ENCODE results near the gene CKB.

GRCh38 chr14:103552011-103552845, 29.6 kb upstream of the CKB start:
- no peak for TF ChIP-seq TOX (CRISPR knock-in tag; IDR thresholded peaks at IDR 0.05; ENCODE audit: borderline replicate concordance)
- TF ChIP-seq CSDC2 (CRISPR knock-in tag; IDR thresholded peaks at IDR 0.05), result no peak
- no peak for TF ChIP-seq RARB (CRISPR knock-in tag; IDR thresholded peaks at IDR 0.05)
- TF ChIP-seq TCF4 (CRISPR knock-in tag; IDR thresholded peaks at IDR 0.05; ENCODE audit: borderline replicate concordance), result no peak
- no peak for TF ChIP-seq ARNTL (CRISPR knock-in tag; IDR thresholded peaks at IDR 0.05; ENCODE audit: borderline replicate concordance, low read depth)
- no peak for TF ChIP-seq ZFP30 (CRISPR knock-in tag; IDR thresholded peaks at IDR 0.05)
- no peak for TF ChIP-seq OSR1 (CRISPR knock-in tag; IDR thresholded peaks at IDR 0.05)
- TF ChIP-seq ESRRG (CRISPR knock-in tag; IDR thresholded peaks at IDR 0.05), result no peak
- no peak for TF ChIP-seq TSHZ2 (CRISPR knock-in tag; IDR thresholded peaks at IDR 0.05)
- TF ChIP-seq, protein P1, sequence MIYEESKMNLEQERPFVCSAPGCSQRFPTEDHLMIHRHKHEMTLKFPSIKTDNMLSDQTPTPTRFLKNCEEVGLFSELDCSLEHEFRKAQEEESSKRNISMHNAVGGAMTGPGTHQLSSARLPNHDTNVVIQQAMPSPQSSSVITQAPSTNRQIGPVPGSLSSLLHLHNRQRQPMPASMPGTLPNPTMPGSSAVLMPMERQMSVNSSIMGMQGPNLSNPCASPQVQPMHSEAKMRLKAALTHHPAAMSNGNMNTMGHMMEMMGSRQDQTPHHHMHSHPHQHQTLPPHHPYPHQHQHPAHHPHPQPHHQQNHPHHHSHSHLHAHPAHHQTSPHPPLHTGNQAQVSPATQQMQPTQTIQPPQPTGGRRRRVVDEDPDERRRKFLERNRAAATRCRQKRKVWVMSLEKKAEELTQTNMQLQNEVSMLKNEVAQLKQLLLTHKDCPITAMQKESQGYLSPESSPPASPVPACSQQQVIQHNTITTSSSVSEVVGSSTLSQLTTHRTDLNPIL (CRISPR knock-in tag; IDR thresholded peaks at IDR 0.05; ENCODE audit: low read depth), result no peak
- no peak for TF ChIP-seq SNAI2 (CRISPR knock-in tag; IDR thresholded peaks at IDR 0.05)

Data from SK-N-SH treated with all-trans-retinoic acid at 6 μM for 48 hours (cell line).